ENCODE data around the gene MARCHF10. TPM values are rescaled to one million over a fixed set of nuclear protein-coding genes. Genes with fewer than 3 reads are reported as not detected.

Gene MARCHF10
- total RNA-seq, 4 donors from 2014 or later: 0.19 TPM; not detected in 3

- TF ChIP-seq CTCF (IDR thresholded peaks at IDR 0.05) (no peak), POLR2A (IDR thresholded peaks at IDR 0.05) (no peak), POLR2AphosphoS5 (IDR thresholded peaks at IDR 0.05) (no peak), EP300 (IDR thresholded peaks at IDR 0.05) (no peak)
- no peak overlapping the region for H3K4me3 ChIP-seq
- H3K36me3 ChIP-seq: peaks cover 0 to 8% of the 10 kb centered on the region in 2 donors
- no peaks in the 10 kb centered on the region for H3K9me3 ChIP-seq
- H3K27ac ChIP-seq: no peak overlapping the region
- H3K27me3 ChIP-seq: no peaks in the 10 kb centered on the region
- H3K4me1 ChIP-seq: no peaks in the 10 kb centered on the region
- 100% methylated on average over 1 of the region's 4 CpGs; no CpG with 5 or more reads in 1 of the 2 donors for WGBS, 2 donors (ENCODE audit: low coverage in 1 of 2)
- no peak for ATAC-seq
Observed at GRCh38 chr17:62687997-62688396, 120.1 kb downstream of the MARCHF10 start.

- H3K27ac ChIP-seq: no peak overlapping the region
- peaks cover 0 to 18% of the 10 kb centered on the region in 2 donors for H3K36me3 ChIP-seq
- H3K27me3 ChIP-seq: no peaks in the 10 kb centered on the region
- no peak for TF ChIP-seq POLR2A (IDR thresholded peaks at IDR 0.05)
- no peak for TF ChIP-seq EP300 (IDR thresholded peaks at IDR 0.05)
- no peak for TF ChIP-seq CTCF (IDR thresholded peaks at IDR 0.05)
- no peak for TF ChIP-seq POLR2AphosphoS5 (IDR thresholded peaks at IDR 0.05)
- no peaks in the 10 kb centered on the region for H3K9me3 ChIP-seq
- 82 to 91% methylated on average over 4 of the region's 4 CpGs for WGBS, 2 donors (ENCODE audit: low coverage in 1 of 2)
- no peak for ATAC-seq
- no peak overlapping the region for H3K4me3 ChIP-seq
- no peaks in the 10 kb centered on the region for H3K4me1 ChIP-seq
Observed at GRCh38 chr17:62684179-62684578, 123.9 kb downstream of the MARCHF10 start.

- H3K27me3 ChIP-seq: no peaks in the 10 kb centered on the region
- no peak overlapping the region for H3K27ac ChIP-seq
- no peak overlapping the region for H3K4me3 ChIP-seq
- no peak for ATAC-seq
- 100% methylated on average over 2 of the region's 8 CpGs; no CpG with 5 or more reads in 1 of the 2 donors for WGBS, 2 donors (ENCODE audit: low coverage in 1 of 2)
- no peak for TF ChIP-seq EP300 (IDR thresholded peaks at IDR 0.05)
- no peak for TF ChIP-seq POLR2A (IDR thresholded peaks at IDR 0.05)
- no peak for TF ChIP-seq POLR2AphosphoS5 (IDR thresholded peaks at IDR 0.05)
- no peak for TF ChIP-seq CTCF (IDR thresholded peaks at IDR 0.05)
- H3K9me3 ChIP-seq: no peaks in the 10 kb centered on the region
- no peaks in the 10 kb centered on the region for H3K4me1 ChIP-seq
- peaks cover 0 to 10% of the 10 kb centered on the region in 2 donors for H3K36me3 ChIP-seq
Observed at GRCh38 chr17:62681939-62682381, 126.2 kb downstream of the MARCHF10 start.

- no peak for ATAC-seq
- TF ChIP-seq POLR2AphosphoS5 (IDR thresholded peaks at IDR 0.05): no peak
- no peak for TF ChIP-seq CTCF (IDR thresholded peaks at IDR 0.05)
- TF ChIP-seq EP300 (IDR thresholded peaks at IDR 0.05): no peak
- TF ChIP-seq POLR2A (IDR thresholded peaks at IDR 0.05): no peak
- Histone ChIP-seq H3K4me3 (no peak overlapping the region), H3K4me1 (no peaks in the 10 kb centered on the region), H3K9me3 (no peaks in the 10 kb centered on the region), H3K27ac (no peak overlapping the region), H3K36me3 (peaks cover 0 to 10% of the 10 kb centered on the region in 2 donors), H3K27me3 (no peaks in the 10 kb centered on the region)
- 95 to 100% methylated on average over 1 to 7 of the region's 17 CpGs for WGBS, 2 donors (ENCODE audit: low coverage in 1 of 2)
Observed at GRCh38 chr17:62681061-62681938, 126.8 kb downstream of the MARCHF10 start.
